GM21528 (cell line): Measurements from ENCODE around the gene NCF2.

Source experiments
- ATAC-seq: cut with Tn5 transposase; IDR thresholded peaks from one replicate; pipeline ENCODE4 v1.9.1; 2021; ENCODE audit warnings: mild to moderate bottlenecking, moderate library complexity; ENCODE audit not compliant: unreplicated experiment, low FRiP score

Gene NCF2

GRCh38 chr1:183586926-183587325, 3.3 kb downstream of the NCF2 start:
- ATAC-seq: no peak

DNA sequence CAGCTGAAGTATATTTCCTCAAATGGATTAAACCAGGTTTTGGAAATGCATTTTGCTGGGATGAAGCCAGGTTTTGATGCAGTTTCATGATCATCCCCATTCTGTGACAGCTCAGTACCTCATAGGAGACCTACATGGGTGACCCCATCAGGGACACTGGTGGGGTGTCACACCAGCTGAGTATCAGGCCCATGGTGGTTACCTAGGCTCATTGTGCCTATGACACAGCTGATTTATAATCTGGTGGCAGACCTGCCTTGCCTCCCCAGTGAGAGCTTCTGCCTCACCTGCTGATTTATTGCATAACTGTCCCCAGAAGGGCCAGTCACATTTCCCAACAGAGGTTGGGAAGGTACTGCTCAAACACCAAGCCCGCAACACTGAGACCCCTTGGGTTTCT, 3.8 kb downstream of the NCF2 start:
- ATAC-seq: no peak

GRCh38 chr1:183585038-183585437, 5.2 kb downstream of the NCF2 start:
- ATAC-seq: no peak

DNA sequence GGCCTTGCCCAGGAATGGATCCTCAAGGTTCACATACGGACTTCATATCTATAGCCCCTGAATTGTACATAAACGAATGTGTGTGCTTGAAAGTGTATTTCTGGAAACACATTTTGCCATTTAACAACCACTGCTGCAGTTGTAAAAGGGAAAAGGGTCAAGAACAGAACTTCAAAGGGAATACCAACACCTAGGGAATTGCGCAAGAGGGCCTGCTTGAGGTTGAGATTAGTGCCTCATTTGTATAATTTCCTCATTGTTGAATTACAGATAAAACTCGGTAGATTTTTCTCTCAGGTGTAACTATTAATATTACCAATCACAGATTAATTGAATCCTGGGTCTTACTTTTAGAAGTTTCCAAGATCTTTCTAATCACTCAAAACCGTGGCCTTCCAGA, 6.1 kb downstream of the NCF2 start:
- no peak for ATAC-seq

DNA sequence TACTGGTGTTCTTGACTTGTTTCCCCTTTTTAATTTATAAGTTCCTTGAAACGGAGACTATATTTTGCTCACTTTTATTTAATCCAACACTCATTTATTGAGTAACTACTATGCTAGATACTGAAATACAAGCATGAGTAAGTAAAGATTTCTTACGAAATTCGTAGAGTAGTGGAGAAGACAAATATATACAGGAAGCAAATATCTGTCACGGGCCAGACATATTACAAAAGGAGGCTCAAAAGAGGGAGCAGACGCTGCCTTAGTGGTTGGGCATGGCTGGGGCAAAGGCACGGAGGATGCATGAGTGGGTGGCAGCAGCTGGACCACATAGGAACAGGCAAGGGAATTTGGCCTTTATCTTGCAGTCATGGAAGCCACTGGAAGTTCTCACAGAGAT, 6.8 kb downstream of the NCF2 start:
- no peak for ATAC-seq

- no peak for ATAC-seq
Observed at GRCh38 chr1:183582021-183582713, 8.1 kb downstream of the NCF2 start.

DNA sequence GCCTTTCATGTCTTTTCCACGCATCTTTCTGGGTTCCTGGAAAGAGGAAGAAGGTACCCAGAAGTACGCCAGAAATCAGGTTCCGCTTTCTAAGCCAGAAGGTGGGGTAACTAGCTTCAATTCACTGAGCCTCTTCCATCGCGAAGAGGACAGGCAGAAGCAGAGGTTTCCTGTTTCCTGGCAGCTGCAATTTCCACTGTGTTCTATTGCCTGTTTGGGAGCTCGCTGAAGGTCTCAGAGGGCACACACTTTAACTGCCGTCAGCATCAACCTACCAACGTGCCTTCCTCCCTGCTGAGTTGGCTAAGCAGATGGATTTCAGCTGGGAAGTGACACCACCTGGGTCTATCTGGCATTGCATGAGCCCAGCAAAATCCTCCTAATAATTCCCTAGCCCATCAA, 10.0 kb downstream of the NCF2 start:
- no peak for ATAC-seq

- no peak for ATAC-seq
Observed at GRCh38 chr1:183578856-183579255, 11.4 kb downstream of the NCF2 start.

- no peak for ATAC-seq
Observed at GRCh38 chr1:183577897-183578465, 12.3 kb downstream of the NCF2 start.

GRCh38 chr1:183576537-183576936, 13.7 kb downstream of the NCF2 start:
- ATAC-seq: no peak

- ATAC-seq: no peak
Observed at GRCh38 chr1:183575606-183576005, 14.7 kb downstream of the NCF2 start.

- ATAC-seq: no peak
Observed at GRCh38 chr1:183572721-183573120, 17.5 kb downstream of the NCF2 start.

GRCh38 chr1:183571678-183572268, 18.5 kb downstream of the NCF2 start:
- no peak for ATAC-seq

GRCh38 chr1:183570451-183570850, 19.8 kb downstream of the NCF2 start:
- ATAC-seq: no peak

GRCh38 chr1:183569801-183570200, 20.5 kb downstream of the NCF2 start:
- ATAC-seq: no peak

- no peak for ATAC-seq
Observed at GRCh38 chr1:183569141-183569540, 21.1 kb downstream of the NCF2 start.

GRCh38 chr1:183568176-183569021, 21.9 kb downstream of the NCF2 start:
- no peak for ATAC-seq

DNA sequence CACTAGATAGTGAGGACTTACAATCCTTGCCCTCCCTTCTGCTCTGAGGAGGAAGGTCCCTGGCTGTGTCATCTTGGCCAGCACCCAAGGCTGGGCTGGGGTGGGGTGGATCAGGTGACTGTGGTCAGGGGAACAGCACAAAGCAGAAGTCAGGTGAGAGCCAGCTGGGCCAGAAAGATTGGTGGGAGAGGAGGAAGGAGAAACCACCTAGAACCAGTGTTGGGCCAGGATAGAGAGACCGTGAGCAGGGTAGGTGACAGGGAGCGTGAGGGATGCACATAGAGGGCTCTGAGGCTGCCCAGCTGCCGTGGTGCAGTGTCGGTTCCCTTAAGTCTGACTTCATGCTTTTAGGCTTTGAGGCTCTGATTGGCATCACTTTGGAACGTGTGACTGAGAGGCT, 22.7 kb downstream of the NCF2 start:
- ATAC-seq: no peak

DNA sequence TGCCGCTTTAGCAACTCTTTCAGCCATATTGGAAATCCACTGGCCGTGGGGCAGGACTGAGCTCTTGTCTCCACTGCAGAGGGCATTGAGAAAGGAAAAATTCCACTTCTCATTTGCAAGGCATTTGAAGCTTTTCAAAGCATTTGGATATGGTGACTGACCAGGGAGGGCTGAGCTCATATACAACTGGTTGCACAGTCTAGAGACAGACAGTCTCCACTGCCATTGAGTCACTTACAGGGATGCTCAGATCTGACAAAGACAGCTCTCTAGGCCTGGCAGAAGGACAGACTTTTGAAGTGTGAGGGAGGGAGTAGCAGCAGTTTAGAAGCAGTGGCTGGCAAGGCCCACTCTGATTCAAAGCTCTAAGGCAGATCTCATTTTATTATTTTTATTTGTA, 24.2 kb downstream of the NCF2 start:
- no peak for ATAC-seq

DNA sequence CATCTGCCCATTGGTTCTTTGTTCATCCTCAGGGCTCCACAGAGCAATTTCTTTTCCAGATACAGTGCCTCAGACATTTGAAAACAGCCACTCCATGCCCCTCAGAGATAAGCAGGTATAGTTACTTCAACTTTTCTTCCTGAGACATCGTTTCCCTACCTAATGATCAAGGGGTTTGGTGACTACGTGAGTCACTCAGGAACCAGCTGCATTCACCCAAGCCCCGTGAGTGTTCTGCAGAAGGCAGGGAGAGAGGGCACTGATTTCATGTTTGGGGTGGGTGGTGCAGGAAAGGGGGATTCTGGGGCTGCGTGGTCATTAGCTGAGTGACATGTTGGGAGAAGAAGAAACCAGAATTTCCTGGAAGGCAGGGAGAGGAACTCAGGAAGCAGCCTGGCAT, 25.0 kb downstream of the NCF2 start:
- no peak for ATAC-seq

DNA sequence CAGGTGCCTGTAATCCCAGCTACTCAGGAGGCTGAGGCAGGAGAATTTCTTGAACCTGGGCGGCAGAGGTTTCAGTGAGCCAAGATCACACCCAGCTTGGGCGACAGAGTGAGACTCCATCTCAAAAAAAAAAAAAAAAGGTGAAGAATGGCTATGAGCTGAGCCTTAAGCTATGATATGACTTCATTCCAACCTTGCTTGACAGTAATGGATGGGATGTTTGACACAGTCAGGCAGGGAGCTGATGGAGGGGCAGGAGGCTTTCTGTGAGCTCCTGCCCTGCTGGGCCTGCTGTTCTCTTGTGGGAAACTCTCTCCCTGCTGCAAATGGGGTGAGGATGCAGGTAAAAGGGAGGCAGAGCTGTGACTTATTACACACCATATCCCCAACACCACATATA, 27.6 kb downstream of the NCF2 start:
- no peak for ATAC-seq
